Peyer's patch (tissue), 4 donors: ENCODE results near the gene ADAMTS4.
A peak's percentile ranks its signal among the peaks of the same experiment; 100 is the strongest.

Experiments
- POLR2A ChIP-seq, 2 donors: fragments of 450-650 bp; IDR thresholded peaks; one replicate each; pipeline ENCODE4 v1.5.1; 2017; ENCODE audit warnings: antibody characterized with exemption in 2 of 2, mild to moderate bottlenecking in 2 of 2, moderate library complexity in 2 of 2
- TF ChIP-seq, protein P1 (sequence below), 6 experiments: fragments of 450-650 bp in 4 of 6; fragments of 200-600 bp in 2 of 6; sonication (generic) in 1 of 6; IDR thresholded peaks; one replicate each; pipeline ENCODE4 v1.5.1; 2017 to 2019; ENCODE audit warnings: antibody characterized with exemption in 6 of 6, mild to moderate bottlenecking in 3 of 6, moderate library complexity in 1 of 6

DNA sequence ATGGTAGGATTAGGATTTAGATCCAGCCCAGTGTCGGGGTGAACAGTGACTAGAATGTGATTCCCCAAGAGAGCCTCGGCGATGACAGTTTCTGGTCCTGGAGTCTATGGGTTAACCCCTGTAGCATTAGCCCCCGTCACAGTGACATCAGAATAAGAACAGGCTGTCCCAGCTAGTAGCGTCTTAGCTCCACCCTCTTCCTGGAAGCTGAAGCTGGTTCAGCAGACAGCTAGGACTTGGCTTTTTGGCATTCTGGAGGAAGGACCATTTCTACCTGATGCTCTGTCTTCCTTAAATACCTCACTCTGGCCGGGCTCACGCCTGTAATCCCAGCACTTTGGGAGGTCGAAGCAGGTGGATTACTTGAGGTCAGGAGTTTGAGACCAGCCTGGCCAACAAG is 8.3 kb upstream of the ADAMTS4 start:
- TF ChIP-seq, protein P1, sequence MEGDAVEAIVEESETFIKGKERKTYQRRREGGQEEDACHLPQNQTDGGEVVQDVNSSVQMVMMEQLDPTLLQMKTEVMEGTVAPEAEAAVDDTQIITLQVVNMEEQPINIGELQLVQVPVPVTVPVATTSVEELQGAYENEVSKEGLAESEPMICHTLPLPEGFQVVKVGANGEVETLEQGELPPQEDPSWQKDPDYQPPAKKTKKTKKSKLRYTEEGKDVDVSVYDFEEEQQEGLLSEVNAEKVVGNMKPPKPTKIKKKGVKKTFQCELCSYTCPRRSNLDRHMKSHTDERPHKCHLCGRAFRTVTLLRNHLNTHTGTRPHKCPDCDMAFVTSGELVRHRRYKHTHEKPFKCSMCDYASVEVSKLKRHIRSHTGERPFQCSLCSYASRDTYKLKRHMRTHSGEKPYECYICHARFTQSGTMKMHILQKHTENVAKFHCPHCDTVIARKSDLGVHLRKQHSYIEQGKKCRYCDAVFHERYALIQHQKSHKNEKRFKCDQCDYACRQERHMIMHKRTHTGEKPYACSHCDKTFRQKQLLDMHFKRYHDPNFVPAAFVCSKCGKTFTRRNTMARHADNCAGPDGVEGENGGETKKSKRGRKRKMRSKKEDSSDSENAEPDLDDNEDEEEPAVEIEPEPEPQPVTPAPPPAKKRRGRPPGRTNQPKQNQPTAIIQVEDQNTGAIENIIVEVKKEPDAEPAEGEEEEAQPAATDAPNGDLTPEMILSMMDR (IDR thresholded peaks at IDR 0.05) = no peak
- TF ChIP-seq POLR2A (IDR thresholded peaks at IDR 0.05) = peak in 1 of 2 donors; percentile 53
